ENCODE measurements around the gene MKI67.

Gene MKI67

DNA sequence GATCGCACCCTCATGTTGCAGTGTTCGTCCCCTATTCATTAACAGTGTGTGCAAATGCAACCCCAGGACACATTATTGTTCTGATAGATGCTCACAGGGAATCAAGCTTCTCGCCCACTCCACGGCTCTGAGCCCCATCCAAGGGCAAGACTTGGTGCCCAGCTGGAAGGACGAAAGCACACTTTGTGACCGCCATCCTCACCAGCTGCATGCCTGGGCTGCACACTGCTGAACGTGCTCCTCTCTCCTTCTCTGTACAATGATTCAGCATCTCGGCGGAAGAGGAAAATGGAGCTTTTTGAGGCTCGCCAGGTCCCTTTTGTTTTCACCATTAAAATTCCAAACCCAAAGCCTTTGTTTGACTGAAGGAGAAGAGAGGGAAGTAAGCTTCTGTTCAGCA, 41.9 kb downstream of the MKI67 start:
- DNase-seq (ENCODE audit: low read depth in 3 of 3), result no peak

DNA sequence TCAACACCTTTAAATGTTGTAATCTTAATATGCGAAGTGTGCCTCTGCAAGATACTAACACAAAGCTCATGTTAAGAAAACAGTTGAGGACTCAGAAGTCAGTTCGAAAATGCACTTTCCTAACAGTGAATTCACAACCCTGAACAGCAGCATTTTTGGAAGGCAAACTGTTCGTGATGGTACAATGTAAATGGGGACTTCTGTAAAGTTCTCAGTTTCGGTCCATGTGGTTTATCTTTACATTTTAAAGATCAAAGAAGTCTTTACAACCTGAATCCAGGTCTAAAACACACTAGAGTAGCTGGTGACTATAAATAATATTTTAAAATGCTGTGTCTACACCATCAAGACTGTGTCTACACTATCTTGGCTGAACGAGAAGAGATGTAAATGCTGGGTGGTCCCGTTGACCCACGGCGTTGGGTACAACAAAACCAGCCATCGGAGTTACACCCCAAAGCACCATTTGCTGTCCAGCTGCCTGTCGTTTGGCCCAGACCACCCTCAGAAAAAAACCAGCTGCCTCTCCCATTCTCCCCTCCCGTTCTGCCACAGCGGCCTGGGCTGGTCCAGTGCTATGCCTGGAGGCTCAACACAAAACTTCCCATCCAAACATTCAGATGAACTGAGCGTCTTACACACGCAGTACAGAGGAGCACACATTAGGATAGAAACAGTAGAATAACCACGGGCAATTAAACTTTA, 42.9 kb downstream of the MKI67 start:
- DNase-seq (ENCODE audit: low read depth in 3 of 3), result no peak

GRCh38 chr10:128081720-128082119, 44.5 kb downstream of the MKI67 start:
- DNase-seq (ENCODE audit: low read depth in 3 of 3), result no peak

- DNase-seq (ENCODE audit: low read depth in 3 of 3), result no peak
Observed at GRCh38 chr10:128081222-128081621, 45.0 kb downstream of the MKI67 start.

- DNase-seq (ENCODE audit: low read depth in 3 of 3), result no peak
Observed at GRCh38 chr10:128080641-128081040, 45.6 kb downstream of the MKI67 start.

DNA sequence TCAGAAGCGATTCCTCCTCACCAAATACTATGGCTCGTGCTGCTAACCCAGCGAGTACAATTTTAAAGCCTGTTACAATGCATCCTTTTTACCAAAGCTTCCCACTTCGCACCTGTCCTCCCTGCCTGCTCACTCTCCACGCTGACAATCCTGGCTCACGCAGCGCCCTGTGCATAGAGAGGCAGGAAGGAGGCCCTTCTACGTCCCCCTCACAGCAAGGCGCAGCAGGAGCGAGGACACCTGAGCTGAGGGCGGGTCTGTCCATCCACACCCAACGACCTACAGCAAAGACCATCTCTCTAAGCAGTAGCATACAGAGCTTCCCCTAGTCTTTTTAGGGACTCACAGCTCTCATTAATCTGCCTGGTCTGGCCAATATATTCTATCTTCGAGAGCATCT, 46.0 kb downstream of the MKI67 start:
- no peak for DNase-seq (ENCODE audit: low read depth in 3 of 3)

DNA sequence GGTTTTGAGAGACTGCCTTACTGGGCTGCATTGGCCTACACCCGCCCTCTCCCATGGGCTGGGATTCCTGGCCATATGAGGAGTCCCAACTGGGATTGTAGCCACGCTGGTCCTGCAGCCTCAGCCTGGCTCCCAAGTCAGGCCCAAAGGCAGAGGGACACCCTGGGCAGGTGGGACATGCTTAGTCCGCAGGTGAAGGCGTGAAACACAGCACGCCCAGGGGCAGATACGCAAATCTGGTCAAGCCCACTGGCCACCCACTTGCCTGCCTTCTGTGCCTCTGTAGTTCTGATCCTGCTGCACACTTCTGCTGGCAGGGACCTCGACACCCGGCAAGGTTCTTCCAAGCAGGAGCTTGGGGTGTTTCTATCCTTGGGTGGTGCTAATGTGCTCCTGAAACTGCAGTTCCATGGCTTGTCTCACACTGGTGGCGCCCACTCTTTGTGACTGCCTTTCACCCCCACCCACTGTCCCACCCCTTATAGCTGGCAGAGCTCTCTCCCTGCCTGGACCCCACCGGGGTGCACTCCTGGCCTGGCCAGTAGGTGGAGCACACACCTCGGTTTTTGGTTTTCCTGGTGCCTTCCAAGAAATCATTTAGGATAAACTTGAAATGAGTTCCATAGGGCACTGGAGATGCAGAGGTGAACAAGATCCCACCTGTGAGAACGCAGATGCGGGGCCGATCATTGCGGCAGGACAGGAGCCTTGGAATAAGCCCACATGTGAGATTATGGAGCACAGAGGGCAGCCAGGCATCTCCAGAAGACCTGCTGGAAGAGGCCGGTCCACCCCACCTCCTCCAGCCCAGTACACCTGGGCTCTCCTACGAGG, 47.9 kb downstream of the MKI67 start:
- no peak for DNase-seq (ENCODE audit: low read depth in 3 of 3)

- no peak for DNase-seq (ENCODE audit: low read depth in 3 of 3)
Observed at GRCh38 chr10:128077155-128077875, 48.9 kb downstream of the MKI67 start.

- DNase-seq (ENCODE audit: low read depth in 3 of 3), result no peak
Observed at GRCh38 chr10:128074589-128074988, 51.6 kb downstream of the MKI67 start.

- no peak for DNase-seq (ENCODE audit: low read depth in 3 of 3)
Observed at GRCh38 chr10:128073890-128074289, 52.3 kb downstream of the MKI67 start.

DNA sequence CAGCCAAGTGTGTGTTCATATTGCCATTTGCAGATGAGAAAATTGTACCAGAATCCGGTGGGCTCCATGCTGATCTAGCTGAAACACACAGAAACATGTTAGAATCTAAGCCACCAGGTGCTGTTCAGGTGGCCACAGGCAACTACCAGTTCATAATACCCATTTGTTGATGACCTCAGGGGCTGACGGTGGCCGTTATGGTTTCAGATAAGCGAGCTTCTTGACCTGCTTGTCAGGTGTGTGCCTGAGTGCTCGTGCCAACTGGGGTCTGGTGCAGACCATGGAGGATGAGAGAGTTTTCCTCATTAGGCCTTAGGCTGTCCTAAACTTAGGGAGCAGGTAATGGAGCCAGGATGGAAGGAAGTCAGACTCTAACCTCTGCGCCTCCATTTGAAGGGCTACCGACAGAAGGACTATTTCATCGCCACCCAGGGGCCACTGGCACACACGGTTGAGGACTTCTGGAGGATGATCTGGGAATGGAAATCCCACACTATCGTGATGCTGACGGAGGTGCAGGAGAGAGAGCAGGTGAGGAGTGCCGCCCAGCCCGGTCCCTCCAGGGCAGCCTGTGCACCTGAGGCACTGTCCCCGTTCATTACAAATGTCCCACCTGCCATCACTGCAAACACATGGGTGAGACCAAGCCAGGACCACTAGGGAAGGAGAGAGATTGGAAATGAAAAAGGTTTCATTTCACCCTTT, 53.1 kb downstream of the MKI67 start:
- no peak for DNase-seq (ENCODE audit: low read depth in 3 of 3)

DNA sequence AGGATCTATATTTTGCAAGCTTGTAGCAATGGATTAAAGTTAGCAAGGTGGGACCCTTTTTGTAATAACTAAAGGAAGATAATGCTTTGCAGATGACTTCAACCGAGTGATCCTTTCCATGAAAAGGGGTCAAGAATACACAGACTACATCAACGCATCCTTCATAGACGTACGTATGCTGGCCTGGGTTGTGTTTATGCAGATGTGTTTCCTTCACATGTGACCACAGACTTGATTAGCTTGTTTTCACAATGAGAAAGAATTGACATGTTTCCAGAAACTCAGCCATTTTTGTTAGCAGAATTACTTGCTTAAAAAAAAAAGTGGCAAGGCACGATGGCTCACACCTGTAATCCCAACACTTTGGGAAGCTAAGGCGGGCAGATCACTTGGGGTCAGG, 54.2 kb downstream of the MKI67 start:
- no peak for DNase-seq (ENCODE audit: low read depth in 3 of 3)

DNA sequence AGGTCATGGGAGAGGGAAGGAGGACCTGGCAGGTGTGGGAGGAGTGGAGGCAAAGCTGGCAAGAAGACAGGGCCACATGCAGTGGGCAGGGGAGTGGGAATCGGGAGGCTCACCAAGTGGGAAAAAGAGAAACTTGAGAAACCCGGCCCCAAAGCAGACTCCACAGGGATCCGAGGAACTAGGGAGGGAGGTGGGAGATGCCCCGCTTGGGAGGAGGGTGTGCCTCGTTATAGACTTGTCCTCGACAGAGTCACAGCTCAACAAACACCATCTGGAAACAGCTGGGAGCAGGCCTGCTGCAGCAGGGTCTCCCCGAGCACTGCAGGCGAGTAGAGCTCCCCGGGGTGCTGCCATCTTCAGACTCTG, 54.8 kb downstream of the MKI67 start:
- DNase-seq (ENCODE audit: low read depth in 3 of 3), result no peak

DNA sequence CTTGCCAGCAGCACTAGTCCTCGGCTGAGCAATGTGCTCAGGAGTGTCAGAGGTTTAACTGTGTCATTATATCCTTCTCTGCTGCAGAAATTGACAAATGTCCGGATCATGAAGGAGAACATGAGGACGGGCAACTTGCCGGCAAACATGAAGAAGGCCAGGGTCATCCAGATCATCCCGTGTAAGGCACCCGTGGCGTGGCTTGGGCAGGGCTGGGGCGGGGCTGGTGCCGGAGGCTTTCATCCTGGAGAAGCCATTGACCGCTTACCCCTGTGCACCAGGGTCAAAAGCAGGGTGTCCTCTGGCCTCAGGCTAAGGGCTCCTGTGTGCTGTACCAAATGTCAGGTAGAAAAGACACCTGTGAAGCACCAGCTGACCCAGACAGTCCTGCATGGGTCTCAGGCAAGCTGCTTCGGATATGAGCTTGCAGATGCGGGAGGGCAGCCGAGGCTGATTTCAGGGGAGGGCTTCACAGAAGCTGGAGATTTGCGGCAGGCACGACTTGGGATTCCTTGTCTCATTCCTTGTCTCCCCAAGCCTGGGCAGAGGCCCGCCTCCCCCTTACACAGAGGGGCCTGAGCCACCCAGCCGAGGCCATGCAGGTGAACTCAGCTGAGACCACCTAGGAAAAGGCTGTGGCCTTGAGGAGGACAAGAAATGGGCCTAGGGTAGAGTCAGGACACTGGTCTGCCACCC, 55.4 kb downstream of the MKI67 start:
- no peak for DNase-seq (ENCODE audit: low read depth in 3 of 3)

DNA sequence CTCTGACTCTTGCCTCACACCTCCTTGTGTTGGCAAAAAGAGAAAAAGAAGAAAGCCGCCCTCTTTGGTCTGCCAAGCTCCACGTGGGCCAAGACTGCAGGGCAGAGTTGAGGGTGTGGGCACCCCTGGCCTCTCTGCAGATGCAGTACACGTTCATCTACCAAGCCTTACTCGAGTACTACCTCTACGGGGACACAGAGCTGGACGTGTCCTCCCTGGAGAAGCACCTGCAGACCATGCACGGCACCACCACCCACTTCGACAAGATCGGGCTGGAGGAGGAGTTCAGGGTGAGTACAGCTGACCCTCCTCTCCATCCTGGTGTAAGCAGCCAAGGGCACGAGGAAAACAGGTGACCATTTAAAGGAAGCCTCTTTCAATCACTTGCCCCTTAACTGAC, 56.1 kb downstream of the MKI67 start:
- no peak for DNase-seq (ENCODE audit: low read depth in 3 of 3)

DNA sequence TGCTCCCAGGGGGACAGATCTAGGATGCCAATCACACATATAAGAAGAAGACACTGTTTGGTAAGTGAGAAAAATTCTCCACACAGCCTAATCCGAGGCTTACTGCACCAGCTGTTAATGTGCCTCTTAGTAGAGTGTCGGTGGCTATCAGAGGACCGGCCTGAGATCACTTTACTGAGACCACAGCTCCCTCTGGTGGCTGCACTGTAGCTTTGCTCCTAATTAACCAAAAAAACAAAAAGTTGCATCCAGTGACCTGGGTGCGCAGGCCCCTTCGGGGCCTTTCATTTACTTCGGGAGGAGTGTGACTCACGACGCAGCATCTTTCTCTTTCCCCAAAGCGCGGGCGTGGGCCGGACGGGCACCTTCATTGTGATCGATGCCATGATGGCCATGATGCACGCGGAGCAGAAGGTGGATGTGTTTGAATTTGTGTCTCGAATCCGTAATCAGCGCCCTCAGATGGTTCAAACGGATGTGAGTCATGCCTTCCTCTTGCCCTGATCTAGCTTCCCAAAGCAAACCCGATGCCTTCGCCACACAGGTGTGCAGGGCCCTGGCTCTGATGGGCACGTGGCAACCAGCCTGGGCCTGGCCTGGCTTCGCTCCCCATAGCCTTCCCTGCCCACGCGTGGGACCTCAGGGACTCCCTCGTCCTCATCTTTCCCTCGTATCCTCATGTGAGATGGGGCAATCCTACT, 56.7 kb downstream of the MKI67 start:
- peak; percentile 52 to 71 (median 69) for DNase-seq (ENCODE audit: low read depth in 3 of 3)

- DNase-seq (ENCODE audit: low read depth in 3 of 3), result no peak
Observed at GRCh38 chr10:128068398-128069285, 57.6 kb downstream of the MKI67 start.

DNA sequence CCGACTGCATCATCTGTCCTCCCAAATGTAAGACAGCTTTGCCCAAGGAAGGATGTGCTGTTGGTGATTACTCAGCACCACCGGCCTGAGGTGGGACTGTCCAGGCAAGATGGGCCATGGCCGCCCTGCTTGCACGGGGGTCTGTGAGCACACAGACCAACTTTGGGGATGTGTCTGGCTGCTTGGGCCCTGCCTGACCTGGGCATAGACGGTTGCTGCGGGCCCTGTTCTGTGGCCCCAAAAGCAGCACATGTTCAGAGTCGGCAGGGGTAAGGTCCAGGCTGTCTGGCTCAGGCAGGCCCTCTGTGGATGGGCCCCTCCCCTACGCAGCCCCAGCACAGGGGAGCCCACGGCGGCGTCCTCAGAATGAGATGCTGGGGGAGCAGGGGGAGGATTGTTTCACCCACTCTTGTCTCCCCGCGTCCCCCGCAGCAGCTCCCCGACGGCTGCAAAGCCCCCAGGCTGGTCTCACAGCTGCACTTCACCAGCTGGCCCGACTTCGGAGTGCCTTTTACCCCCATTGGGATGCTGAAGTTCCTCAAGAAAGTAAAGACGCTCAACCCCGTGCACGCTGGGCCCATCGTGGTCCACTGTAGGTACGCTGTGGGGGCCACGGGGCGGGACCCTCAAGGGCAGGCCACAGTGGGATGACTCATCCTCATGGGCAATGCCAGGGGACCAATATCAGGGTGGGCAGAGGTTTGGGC, 58.4 kb downstream of the MKI67 start:
- no peak for DNase-seq (ENCODE audit: low read depth in 3 of 3)

DNA sequence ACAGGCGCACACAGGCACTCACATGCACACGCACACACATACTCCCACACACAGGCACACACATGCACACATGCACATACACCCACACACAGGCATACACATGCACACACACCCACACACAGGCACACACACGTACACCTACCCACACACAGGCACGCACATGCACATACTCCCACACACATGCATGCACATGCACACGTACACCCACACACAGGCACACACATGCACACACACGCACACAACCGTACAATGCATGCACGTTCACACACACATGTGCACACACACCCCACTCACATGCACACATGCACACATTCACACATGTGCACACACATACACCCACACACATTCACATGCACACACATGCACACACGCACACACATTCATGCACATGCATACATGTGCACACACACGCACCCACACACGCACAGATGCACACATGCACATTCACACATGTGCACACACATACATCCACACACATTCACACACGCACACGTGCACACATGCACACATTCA, 59.3 kb downstream of the MKI67 start:
- no peak for DNase-seq (ENCODE audit: low read depth in 3 of 3)

Measured in stimulated activated CD4-positive, alpha-beta T cell treated with anti-CD3 and anti-CD28 coated beads, TNF-alpha, amount 100 ng/mL, for 4 hours (primary cell).